Stomach smooth muscle (tissue), 2 donors: ENCODE measurements around the gene ZNF664.

Experiments used
- H3K27ac ChIP-seq: one replicate; pipeline ENCODE4 v1.7.0; 2013; ENCODE audit warnings: mild to moderate bottlenecking, low read length, inconsistent platforms
- H3K27me3 ChIP-seq, 2 donors: one replicate each; pipeline ENCODE4 v1.7.0; 2013; ENCODE audit warnings: low read length in 2 of 2; ENCODE audit not compliant: insufficient read depth in 2 of 2, control insufficient read depth in 1 of 2
- H3K36me3 ChIP-seq, 2 donors: one replicate each; pipeline ENCODE4 v1.7.0; 2013; ENCODE audit warnings: low read length in 2 of 2; ENCODE audit not compliant: control insufficient read depth in 2 of 2, insufficient read depth in 2 of 2
- H3K4me1 ChIP-seq: one replicate; pipeline ENCODE4 v1.7.0; 2013; ENCODE audit warnings: low read length; ENCODE audit not compliant: control insufficient read depth, insufficient read depth
- H3K4me3 ChIP-seq, 2 donors: one replicate each; pipeline ENCODE4 v1.7.0; 2013; ENCODE audit warnings: low read length in 2 of 2
- H3K9ac ChIP-seq, 2 donors: one replicate each; pipeline ENCODE4 v1.7.0; 2013; ENCODE audit warnings: low read length in 2 of 2, mild to moderate bottlenecking in 1 of 2
- H3K9me3 ChIP-seq, 2 donors: one replicate each; pipeline ENCODE4 v1.7.0; 2013; ENCODE audit warnings: low read length in 2 of 2; ENCODE audit not compliant: control insufficient read depth in 2 of 2
- donor health status: healthy.
- donor health status: Pancreatic carcinoma.

The ZNF664 gene

DNA sequence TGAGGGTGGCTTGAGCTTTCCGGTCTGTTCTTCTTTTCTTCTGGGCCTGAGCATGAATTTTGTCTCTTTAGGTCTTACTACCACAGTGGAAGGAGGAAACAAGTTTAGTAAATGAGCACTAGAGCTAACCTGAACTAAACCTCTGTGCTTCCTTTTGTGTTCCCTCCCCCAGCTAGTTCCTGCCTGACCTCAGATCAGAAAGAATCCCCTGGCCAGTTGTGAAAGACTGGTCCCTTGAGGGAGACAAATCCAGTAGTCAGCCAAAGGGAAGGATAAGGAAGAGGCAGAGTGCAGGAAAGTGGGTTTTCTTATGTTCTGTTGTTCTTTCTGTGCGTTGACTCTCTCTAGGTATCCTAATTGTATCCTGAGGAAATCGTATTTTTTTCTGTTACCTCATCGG is 17.5 kb downstream of the ZNF664 start:
- no peak overlapping the region for H3K4me3 ChIP-seq
- H3K4me1 ChIP-seq = peaks cover 5% of the 10 kb centered on the region
- no peak overlapping the region for H3K27ac ChIP-seq
- H3K27me3 ChIP-seq = no peaks in the 10 kb centered on the region
- H3K36me3 ChIP-seq = peaks cover 9 to 22% of the 10 kb centered on the region in 2 donors
- peak overlapping the region in 1 of 2 donors; percentile 29 for H3K9ac ChIP-seq
- H3K9me3 ChIP-seq = no peaks in the 10 kb centered on the region

DNA sequence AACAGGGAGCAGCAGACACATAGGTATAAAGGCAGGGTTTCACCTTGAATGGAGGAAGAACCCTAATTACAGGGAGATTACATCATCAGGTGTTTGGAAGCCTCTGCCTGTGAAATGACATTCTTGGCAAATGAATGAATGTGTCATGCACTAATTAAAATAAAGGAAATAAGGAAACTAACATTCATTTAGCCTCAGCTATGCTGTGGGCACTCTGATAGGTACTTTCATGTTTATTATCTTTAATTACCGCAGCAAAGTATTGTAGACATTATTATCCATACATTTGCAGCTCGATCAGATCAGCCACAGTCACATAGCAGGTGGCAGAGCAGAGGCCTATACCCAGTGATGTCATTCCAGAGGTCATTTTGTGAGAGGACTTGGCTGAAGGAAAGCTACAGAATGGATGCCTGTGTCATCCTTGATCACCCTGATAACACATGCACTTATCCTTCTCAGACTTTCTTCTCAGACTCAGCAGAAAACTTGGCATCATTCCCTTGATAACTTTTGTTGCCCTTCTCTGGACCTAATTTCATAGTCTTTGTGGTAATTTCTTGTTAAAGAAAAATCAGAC is 18.4 kb downstream of the ZNF664 start:
- Histone ChIP-seq H3K9me3 (no peaks in the 10 kb centered on the region), H3K4me3 (no peak overlapping the region), H3K9ac (no peak overlapping the region), H3K27me3 (no peaks in the 10 kb centered on the region), H3K4me1 (peaks cover 5% of the 10 kb centered on the region), H3K27ac (no peak overlapping the region), H3K36me3 (peaks cover 9 to 18% of the 10 kb centered on the region in 2 donors)

DNA sequence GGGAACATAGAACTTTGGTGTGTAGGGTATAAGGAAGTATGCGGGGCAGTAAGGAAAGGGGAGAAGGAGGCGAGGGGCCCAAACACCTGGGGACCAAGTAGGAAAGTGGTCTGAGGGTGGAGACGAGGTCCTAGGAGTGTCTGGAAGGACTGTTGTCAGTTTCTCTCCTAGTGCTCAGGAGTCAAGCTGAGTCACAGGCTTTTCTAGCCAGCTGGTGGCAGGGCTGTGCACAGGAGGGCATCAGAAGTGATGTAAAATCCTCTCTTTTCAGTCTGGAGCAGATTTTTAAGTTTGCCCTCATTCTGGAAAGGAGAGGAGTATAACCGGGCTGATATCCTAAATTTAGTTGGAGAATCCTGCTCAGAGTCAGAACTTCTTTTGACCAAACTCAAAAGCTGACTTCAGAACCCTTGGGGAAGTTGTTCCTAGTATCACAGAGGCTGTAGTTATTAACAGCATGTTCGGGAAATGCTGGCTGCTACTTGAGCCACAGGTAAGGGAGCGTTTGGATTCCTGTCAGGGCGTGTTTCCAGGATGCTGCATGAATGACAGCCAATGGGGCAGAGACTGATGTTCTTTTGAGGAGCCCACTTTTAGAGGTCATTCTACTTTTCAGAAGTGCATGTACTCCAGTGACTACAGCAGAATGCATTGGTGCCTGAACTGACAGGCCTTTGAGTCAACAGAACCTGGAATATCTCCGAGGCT is 19.3 kb downstream of the ZNF664 start:
- H3K4me1 ChIP-seq = peaks cover 8% of the 10 kb centered on the region
- H3K4me3 ChIP-seq = no peak overlapping the region
- H3K9ac ChIP-seq = no peak overlapping the region

DNA sequence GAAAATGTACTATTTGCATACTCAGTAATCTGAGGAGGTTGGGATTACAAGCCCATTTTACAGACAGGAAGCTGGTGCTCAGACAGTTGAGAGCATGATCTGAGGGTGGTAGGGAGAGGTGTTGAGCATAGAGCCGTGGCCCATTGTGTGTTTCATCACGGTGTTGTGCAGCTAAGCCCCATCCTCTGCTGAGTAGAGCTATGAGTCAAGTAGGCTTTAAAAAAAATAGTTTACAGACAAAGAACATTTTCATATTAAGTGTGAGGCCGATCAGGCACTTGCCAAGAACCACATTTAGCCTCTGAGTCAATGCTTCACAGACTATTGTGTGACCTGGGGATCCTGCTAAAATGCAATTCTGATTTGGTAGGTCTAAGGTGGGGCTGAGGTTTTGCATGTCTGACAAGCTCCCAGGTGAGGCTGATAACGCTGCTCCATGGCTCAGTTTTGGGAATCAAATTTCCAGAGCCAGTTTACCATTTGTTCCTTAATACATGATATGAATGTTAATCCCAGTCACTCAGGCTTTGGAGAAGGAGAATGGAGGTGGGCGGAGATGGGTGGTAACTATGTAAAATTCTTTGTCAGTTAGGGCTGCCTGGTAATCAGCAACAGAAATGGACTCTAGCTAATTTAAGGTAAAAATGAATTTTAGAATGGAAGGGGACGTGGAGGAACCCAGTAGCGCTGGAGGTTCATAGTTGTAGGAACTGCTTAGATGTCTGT is 22.2 kb downstream of the ZNF664 start:
- H3K4me3 ChIP-seq = no peak overlapping the region
- H3K9me3 ChIP-seq = no peaks in the 10 kb centered on the region
- H3K9ac ChIP-seq = no peak overlapping the region
- H3K4me1 ChIP-seq = peaks cover 11% of the 10 kb centered on the region
- H3K27ac ChIP-seq = no peak overlapping the region
- H3K27me3 ChIP-seq = no peaks in the 10 kb centered on the region
- H3K36me3 ChIP-seq = peaks cover 11 to 18% of the 10 kb centered on the region in 2 donors

More for the DNA sequence above, 19.3 kb downstream of the ZNF664 start:
- Histone ChIP-seq H3K27me3 (no peaks in the 10 kb centered on the region), H3K9me3 (no peaks in the 10 kb centered on the region), H3K36me3 (peaks cover 9 to 18% of the 10 kb centered on the region in 2 donors), H3K27ac (no peak overlapping the region)

DNA sequence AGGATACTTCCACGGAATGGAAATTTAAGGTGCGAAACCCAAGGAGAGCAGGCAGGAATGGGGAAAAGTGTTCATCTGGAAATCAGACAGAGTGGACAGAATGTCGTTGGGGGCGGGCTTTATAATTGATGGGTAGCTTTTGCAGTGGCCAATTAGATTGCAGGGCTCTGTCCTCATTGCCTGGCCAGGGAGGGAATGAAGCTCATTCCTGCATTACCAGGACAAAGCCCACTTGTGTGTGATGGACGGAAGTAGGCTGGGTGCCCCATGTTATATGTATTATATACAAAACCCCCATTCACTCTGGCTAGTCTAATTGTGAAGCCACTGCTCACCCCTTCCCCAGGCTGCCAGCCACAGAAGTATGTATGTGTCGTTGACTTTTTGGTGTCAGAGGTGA is 23.6 kb downstream of the ZNF664 start:
- Histone ChIP-seq H3K9ac (no peak overlapping the region), H3K4me3 (no peak overlapping the region), H3K4me1 (peaks cover 8% of the 10 kb centered on the region), H3K27ac (no peak overlapping the region), H3K36me3 (peaks cover 5 to 15% of the 10 kb centered on the region in 2 donors), H3K9me3 (no peaks in the 10 kb centered on the region), H3K27me3 (no peaks in the 10 kb centered on the region)

DNA sequence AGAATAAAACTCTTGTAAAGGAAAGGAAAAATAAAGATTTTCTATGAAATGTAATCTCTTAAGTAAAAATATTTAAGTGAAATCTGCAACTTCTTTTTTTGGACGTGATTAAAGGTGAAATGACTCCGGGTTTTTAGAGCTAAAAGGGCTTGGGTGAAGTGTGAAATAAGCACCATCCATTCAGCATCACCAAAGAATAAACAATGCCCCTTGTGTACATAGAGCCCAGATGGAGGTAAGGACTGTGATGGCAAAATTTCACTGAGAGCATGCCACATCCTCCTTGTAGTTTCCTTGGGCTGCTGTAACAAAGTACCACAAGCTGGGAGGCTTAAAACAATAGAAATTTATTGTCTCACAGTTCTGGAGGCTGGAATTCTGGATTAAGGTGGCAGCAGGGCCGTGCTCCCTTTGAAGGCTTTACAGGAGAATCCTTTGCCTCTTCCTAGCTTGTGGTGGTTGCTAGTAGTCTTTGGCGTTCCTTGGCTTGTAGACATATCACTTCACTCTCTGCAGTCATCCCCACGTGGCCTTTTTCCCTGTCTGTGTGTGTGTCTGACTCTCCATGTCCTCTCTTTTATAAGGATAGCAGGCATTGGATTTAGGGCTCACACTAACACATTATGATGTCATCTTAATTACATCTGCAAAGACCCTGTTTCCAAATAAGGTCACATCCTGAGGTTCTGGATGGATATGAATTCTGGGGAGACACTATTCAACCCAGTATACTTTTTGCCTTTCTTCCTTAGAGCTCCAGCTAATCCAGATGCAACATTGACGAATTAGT is 24.2 kb downstream of the ZNF664 start:
- no peak overlapping the region for H3K27ac ChIP-seq
- H3K4me3 ChIP-seq = no peak overlapping the region
- no peaks in the 10 kb centered on the region for H3K9me3 ChIP-seq
- H3K9ac ChIP-seq = no peak overlapping the region
- H3K4me1 ChIP-seq = peaks cover 8% of the 10 kb centered on the region
- H3K27me3 ChIP-seq = no peaks in the 10 kb centered on the region
- H3K36me3 ChIP-seq = peaks cover 5 to 17% of the 10 kb centered on the region in 2 donors

DNA sequence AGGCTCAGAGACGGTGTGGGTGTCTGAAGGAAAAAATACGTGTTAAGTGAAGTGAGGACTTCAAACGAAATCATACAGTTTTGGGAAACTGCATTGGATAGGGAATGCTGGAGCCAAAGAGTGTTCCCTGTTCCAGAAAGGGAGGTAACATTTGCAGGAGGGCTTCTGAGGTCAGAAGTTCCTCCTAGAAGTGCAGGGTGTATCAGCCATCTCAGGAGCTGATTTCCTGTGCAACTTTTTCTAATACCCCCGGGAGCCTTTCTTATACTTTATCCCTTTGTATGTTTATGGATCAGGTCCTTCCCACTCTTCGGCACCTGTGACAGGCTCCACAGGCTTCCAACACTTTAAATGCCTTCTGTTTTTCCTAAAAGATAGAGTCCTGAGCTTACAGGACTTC is 24.9 kb downstream of the ZNF664 start:
- Histone ChIP-seq H3K27ac (no peak overlapping the region), H3K36me3 (peaks cover 5 to 19% of the 10 kb centered on the region in 2 donors), H3K4me1 (peaks cover 8% of the 10 kb centered on the region)

DNA sequence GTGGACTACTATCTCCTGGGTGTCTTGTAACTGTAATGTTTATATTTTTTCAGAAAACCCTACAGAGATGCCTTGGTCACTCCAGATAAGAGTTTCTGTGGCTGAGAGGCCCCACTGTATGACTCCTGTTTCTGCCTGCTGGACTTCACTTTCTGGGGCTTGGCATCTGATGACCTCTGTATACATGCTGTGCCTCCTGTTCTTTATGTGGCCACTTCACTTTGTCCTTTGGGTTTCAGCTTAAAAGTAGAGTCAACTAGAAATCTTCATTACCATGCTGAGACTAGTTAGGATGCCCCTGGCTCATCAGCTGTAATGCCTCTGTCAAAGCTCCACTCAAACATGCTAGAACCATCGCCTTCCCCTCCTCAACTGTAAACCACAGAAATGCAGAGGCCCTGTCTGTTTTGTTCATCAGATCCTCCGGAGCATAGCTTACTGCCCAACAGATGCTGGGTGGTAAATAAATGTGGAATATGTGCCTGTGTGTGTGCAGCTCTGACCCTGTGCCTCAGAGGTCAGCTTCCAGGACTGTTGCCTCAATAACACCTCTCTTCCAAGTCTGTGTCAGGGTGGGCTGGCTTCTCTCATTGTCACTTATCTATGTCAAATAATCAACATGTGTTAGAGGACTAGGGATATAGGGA is 25.5 kb downstream of the ZNF664 start:
- no peak overlapping the region for H3K27ac ChIP-seq
- no peak overlapping the region for H3K9ac ChIP-seq
- peaks cover 5 to 21% of the 10 kb centered on the region in 2 donors for H3K36me3 ChIP-seq
- H3K4me1 ChIP-seq = peaks cover 8% of the 10 kb centered on the region
- H3K4me3 ChIP-seq = no peak overlapping the region
- H3K9me3 ChIP-seq = no peaks in the 10 kb centered on the region
- no peaks in the 10 kb centered on the region for H3K27me3 ChIP-seq

More for the DNA sequence above, 24.9 kb downstream of the ZNF664 start:
- Histone ChIP-seq H3K9me3 (no peaks in the 10 kb centered on the region), H3K9ac (no peak overlapping the region), H3K27me3 (no peaks in the 10 kb centered on the region), H3K4me3 (no peak overlapping the region)

DNA sequence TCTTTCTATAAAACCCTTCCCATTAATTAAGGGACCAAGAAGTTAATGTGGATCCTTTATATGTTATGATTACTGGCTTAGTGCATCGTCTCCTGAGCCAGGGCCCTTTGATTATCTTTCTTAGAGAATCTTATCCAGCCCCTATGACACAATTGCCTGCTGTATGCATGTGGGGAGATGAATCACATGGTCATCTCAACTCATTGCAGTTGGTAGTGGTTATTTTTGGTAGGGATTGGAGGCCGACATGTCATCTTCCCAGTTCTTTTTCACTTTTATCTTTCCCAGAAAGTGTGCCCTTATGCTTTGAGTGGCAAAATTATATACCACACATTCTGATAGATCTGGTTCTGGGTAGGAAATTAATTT is 26.0 kb downstream of the ZNF664 start:
- H3K27me3 ChIP-seq = no peaks in the 10 kb centered on the region
- no peak overlapping the region for H3K4me3 ChIP-seq
- peaks cover 11% of the 10 kb centered on the region for H3K4me1 ChIP-seq
- H3K9me3 ChIP-seq = no peaks in the 10 kb centered on the region
- H3K9ac ChIP-seq = no peak overlapping the region
- H3K27ac ChIP-seq = no peak overlapping the region
- peaks cover 5 to 21% of the 10 kb centered on the region in 2 donors for H3K36me3 ChIP-seq

DNA sequence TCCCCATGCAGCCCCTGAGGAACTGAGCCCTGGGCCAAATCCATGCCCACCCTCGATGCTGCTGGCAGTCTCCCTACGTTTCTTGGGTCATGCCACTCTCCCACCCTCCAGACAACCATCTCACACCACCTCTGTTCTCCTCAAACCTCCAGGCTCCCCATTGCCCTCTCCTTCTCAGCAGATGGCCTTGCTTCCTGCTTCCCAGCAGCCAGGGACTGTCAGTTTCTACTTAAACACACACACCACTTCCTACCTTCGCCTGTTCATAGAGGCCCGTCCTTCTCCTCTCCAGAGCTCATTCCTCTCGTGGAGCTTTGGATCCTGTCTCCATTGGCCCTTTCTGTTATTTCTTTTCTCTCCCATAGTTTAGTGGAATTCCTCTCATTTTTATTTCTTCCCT is 27.1 kb downstream of the ZNF664 start:
- H3K4me1 ChIP-seq = peaks cover 12% of the 10 kb centered on the region
- peaks cover 5 to 21% of the 10 kb centered on the region in 2 donors for H3K36me3 ChIP-seq
- no peaks in the 10 kb centered on the region for H3K9me3 ChIP-seq
- H3K4me3 ChIP-seq = no peak overlapping the region
- no peak overlapping the region for H3K27ac ChIP-seq
- no peaks in the 10 kb centered on the region for H3K27me3 ChIP-seq
- no peak overlapping the region for H3K9ac ChIP-seq
